ENCODE measurements around the gene ZC3H12A.

DNA sequence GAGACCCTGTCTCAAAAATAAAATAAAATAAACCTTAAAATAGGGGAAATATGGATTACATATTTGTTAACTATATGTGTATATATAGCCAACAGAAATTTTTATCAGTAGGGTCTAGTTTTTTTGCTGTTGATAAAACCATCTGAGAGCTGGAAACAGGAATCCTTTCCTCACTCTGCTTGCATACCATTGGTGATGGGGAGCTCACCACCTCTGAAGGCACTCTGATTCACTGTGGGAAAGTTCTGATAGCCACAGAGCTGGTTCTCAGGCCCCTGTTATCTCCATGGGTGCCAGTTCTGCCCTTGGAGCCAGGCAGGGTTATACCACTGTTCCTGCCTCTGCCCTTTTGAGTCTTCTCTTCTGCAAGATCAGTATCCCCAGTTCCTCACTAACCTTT lies 17.8 kb upstream of the ZC3H12A start:
- TF ChIP-seq POLR2A (IDR thresholded peaks at IDR 0.05) (no peak), POLR2AphosphoS5 (IDR thresholded peaks at IDR 0.05) (no peak)
